HS-5 (cell line): Measurements from ENCODE around the gene SCIMP.
"Not testable (repeated sequence)": the region's sequence is repeated elsewhere in the genome, so short reads cannot be mapped to it uniquely, and the experiment has no call there.

ENCODE experiments used
- DNase-seq: peaks from one replicate; pipeline ENCODE4 v3.0.0-alpha.2; 2012; ENCODE audit warnings: low read depth

The SCIMP gene

DNA sequence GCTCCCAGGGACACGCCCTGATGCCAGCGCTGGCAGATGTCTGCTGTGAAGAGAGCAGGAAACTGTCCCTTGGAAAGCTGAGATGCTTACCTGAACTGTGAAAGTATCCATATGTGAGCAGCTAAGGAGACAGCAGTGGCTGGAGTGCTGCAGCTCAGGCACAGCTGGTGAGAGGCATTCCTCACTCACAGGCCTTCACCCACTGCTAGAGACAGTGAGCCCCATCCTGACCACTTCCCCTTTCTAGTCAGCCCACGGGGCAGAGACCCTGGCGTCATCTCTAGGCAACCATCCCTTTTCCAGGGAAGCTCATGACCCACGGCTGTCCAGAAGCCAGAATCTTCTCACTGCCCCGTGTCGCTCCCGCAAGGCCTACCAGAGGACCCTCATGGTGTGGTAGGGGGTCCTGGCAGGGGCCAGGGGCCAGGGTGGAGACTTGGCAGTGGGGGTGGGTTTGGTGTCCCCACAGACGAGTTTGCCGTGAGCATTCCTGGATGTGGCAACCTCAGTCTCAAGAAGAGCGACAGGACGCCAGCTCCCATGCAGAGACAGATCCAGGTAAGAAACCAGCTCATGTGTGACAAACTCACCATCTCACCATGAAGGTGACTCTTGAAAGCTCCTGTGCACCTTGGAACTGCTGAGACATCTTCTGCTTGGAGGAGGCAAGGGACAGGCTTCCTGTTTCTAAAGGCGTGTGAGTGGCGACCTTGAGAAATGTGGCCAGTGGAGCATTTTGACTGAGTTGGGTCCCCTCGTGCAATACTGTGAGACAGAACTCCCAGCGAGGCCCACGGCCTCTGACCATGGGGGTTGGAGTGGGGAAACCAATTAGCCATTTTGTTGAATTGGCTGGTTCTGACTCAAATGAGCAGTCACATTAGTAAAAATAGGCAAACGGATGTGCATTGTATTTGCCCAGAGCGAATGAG, at the start of gene SCIMP:
Gene SCIMP, minus strand, starts transcription at position 216 of the 932 bp plus-strand sequence. Its CDS starts 105 bp downstream, at position 111.
- no peak for DNase-seq

DNA sequence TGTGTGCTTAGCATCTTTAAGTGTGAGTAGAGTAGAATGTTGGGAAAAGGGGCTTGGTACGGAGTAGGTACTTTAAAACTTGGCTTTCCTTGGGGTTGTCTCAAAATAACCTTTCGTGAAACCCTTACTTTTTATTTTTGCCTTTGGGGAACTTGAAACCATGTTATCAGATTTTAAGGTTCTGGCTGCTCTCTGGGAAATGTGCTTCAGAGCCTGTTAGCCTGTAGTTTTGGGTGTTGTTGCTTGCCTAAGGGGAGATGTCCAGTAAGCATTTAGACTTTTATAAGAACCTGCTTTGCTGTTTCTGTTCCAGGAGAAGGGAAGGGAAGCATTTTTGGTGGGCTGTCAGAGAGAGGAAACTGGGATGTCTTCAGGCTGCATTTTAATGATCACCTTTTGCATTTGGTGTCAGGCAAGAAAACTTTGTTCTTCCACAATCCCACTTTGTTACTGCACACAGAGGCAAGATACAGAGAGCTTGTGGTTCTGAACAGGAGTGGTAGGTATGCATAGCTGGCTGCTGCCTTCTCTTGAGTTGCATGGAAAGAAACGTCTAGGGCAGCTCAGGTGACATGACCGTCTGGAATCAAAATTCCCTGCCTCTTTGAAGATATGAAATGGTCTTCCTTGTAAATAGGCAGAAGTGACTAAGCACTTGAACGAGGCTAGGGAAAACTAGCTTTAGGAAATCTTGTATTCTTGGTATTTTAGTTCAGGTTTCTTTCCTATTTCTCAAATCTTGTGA, 49.1 kb upstream of the SCIMP start:
- DNase-seq = no peak

DNA sequence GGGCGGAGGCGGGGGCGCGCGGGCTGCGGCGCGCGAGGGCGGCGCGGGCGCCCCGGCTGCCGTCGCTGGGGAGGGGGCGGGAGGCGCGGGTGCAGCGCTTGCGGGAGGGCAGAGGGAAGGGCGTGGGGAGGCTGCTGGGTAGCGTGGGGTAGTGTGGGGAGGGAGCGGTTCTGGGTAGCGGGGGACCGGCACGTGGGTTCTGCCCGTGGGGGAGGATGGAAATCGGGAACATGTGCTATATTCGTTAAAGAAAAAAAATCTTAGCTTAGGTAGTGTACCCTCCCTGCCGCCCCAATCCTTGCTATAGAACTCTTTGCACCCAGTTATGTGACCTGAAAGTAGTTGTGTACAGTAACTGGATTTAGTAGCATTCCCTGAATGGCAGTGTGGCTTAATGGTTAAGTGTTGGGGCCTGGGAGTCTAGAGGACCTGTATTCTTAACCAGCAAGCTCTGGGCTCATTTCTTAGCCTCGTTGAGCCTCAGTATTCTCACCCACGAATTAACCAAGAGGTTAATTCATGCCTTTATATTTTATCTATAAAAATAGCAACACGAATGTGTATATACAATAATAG, 48.1 kb upstream of the SCIMP start:
- DNase-seq = no peak

DNA sequence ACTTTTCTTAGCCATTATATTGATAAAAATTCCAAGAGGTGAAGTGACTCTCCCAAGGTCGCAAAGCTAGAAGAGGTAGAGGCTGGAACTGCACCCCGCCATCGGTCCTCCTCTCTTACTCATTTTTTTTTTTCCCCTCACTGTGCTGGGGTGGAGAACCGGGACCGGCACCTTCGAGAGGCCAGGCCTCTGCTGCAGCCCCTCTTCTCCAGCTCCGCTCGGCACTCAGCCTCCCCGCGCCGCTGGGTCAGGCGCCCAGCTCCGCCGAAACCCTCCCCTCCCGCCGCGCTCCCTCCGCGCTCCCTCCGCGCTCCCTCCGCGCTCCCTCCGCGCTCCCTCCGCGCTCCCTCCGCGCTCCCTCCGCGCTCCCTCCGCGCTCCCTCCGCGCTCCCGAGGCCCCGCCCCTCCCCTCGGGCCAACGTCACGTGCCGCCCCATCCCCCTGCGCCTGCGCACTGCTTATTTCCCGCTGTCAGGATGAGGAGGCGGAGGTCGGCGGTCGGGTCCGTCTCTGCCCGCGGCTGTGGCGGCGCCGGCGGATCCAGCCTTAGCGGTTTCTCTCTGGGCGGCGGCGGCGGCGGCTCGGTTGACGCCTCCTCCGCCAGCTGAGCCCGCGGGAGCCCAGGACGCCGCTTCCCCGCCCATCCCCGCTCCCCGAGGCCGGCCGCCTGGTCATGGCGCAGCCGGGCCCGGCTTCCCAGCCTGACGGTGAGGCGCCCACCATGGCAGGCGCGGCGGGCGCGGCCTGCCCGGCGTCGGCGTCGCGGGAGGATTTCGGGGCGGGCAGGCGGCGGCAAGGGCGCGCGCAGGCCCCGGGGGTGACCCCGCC, 47.4 kb upstream of the SCIMP start, which contains the start of gene RABEP1:
Gene RABEP1, plus strand, starts transcription at position 471 of the 828 bp plus-strand sequence. Its CDS starts 203 bp downstream, at position 674.
- peak; percentile 36 for DNase-seq

DNA sequence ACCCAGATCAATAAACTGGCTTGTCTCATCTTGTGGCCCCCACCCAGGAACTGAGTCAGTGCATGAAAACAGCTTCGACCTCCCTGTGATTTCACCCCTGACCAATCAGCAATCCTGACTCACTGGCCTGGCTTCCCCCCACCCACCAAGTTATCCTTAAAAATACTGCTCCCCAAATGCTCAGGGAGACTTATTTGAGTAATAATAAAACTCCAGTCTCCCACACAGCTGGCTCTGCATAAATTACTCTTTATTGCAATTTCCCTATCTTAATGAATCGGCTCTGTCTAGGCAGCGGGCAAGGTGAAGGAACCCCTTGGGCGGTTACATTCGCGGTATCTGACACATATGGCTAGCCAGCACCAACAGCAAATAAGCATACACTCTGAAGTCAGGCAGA, 37.7 kb upstream of the SCIMP start:
- DNase-seq = no peak

DNA sequence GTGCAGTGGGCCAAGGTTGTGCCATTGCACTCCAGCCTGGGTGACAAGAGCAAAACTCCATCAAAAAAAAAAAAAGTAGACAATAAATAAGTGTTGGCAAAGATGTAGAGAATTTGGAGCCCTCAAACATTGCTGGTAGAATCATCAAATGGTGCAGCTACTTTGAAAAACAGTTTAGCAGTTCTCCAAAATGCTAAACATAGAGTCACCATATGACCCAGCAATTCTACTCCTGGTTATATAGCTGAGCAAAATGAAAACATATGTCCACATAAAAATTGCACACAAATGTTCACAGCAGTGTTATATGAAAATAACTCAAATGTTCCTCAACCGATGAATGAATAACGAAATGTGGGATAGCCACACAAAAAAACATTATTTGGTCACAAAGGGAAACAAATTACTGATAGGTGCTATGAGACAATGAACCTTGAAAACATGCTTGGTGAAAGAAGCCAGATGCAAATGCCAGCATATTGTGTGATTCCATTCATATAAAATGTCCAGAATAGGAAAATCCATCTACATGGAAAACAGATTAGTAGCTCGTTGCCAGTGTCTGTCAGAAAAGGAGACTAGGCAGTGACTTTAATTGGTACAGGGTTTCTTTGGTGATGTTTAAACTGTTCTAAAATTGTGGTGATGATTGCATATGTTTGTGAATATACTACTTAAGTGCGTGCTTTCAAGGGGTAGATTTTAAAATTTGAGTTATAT, 34.7 kb upstream of the SCIMP start:
- DNase-seq = no peak

DNA sequence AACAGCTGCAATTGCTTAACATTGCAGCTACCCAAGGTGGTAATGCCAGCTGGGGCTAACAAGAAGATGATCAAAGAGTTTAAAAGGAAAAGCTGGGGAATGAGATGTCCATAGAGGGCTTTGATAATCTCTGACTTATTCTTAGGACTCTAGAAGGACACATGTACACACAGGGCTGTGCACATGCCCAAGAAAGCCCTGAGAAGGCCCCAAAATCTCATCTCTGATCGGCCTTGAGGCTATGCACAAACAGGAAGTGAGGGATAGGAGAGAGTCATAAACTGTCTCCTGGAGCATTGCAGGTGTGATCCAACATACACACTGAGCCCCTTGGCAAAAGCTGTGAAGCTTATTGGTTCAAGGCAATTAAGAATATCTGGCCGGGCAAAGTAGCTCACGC, 30.2 kb upstream of the SCIMP start:
- DNase-seq = no peak

DNA sequence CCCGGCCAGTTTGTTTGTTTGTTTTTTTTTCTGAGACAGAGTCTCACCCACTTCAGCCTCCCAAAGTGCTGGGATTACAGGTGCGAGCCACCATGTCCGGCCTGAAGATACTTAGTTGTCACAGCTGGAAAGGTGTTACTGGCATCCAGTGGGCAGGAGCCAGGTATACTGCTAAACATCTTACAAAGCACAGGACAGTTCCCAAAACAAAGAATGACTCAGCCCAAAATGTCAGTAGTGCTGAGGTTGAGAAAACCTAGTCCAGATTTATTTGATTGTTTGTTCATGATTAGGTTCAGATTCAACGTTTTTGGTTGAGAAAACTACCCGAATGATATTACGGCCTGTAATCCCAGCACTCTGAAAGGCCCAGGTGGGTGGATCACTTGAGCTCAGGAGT, 28.8 kb upstream of the SCIMP start:
- DNase-seq = no peak

DNA sequence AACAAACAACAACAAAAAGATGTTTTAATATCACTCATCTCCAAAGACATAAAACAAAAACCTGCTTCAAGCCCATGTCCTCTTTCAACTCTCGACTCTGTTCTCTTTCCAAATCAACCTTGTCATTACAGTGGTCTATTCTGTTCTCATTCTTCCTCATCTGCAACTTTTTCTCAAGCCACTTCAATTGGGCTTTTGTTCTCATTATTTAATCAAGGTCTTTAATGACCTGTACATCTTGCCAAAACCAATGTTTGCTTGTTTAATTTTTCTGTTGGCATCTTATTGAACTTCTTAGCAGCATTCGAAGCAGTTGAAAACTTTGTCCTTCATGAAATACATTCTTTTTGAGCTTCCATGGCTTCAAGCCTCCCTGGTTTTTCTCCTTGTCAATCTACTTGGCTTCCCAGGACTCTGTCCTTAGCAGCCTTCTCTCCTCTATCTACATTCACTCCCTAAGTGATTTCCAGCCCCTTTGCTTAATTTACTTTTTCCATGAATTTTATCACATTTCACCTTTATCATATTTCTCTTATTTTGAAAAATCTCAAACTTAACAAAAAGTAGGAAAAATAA, 27.8 kb upstream of the SCIMP start:
- no peak for DNase-seq

DNA sequence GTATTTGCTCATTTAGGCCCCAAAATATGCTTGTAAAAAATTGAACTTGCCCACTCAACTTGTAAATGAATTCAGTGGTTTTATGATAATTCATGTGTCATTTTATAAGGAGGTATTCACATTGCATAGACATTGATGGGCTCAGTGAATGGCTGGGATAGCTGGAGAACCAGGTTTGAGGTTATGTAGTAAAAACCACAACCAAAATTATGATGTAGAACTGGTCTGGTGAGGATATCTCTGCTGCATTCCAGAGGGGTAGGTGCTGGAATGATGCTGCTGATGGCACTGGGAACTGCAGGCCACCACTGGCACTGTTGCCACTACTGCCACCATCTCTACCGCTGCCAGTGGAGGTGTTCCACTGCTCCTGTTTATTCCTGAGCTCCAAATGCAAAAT, 25.9 kb upstream of the SCIMP start:
- no peak for DNase-seq

DNA sequence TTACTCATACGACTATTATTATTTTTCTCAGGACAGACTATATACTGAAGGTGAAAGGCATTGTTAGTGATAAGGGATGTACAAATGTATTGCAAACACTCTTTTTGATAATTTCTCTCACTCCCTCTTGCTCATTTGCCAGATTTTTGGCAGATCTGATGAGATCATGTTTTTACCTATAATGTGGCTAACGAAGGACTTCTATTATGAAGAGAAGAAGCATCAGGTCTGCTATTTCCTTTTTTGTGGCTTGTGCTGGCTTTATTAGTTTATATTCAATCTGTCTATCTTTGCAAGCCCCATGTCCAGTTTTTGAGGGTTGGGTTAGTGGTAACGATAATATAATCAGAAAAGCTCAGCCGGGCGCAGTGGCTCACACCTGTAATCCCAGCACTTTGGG, 22.5 kb upstream of the SCIMP start:
- no peak for DNase-seq

DNA sequence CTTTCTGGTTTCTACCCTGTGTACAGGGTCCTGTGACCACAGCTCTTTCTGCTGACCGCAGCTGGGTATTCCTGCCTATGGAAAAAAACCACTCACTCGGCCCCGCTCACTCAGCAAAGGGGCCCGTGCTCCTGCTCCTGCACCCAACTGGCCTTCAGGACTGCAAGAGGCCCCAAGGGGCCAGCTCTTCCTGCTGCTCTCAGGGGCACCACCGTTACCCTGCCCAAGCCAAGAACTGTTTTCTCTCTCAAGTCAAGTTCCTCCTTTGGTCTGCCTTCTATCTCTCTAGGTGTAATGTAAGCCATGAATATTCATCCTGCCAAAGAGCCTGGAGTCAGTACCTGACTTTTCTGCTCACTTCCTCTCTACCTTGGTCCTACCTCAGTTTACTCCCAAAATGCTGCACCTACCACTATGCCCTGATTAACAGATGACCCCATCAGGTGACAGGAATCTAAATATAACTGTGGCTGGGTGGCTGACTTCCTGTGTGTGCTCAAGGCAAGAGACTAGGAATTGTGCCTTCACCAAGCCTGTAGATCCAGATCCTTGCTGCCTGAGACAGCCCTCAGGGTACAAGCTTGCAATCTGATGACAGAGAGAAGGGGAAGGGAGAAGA, 20.4 kb upstream of the SCIMP start:
- DNase-seq = no peak

DNA sequence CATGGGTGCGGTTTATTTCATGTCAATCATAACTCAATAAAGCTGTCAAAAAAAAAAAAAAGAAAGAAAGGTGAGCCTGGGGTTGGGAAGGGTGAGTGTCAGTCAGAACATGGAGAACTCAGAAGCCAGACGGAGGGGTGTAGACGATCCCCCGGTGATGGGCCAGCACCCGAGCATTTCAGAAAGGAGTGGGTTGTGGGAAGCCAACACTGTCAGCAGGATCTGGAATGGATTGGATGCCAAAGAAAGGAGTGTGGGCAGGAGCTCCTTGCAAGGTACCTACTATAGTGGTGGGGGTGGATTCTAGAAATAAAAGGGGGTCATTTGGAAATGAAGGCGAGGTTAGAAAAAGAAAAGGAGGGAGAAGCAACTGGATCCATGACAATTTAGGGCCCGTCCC, 19.8 kb upstream of the SCIMP start:
- no peak for DNase-seq

DNA sequence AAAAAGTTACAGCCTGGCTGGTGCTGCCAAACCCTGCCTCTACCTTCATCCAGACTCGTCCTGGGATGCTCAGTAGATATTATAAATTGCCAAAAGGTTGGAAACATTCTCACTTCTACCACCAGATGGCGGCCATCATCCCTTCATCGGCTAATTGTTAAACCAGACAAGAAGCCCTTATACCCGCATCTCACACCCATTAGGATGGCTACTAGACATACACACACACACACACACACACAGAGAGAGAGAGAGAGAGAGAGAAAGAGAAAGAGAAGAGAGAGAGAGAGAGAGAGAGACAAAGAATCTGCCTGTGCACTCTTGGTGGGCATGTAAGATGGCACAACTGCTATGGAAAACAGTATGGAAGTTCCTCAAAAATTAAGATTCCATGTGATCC, 15.0 kb upstream of the SCIMP start:
- peak; percentile 46 for DNase-seq

DNA sequence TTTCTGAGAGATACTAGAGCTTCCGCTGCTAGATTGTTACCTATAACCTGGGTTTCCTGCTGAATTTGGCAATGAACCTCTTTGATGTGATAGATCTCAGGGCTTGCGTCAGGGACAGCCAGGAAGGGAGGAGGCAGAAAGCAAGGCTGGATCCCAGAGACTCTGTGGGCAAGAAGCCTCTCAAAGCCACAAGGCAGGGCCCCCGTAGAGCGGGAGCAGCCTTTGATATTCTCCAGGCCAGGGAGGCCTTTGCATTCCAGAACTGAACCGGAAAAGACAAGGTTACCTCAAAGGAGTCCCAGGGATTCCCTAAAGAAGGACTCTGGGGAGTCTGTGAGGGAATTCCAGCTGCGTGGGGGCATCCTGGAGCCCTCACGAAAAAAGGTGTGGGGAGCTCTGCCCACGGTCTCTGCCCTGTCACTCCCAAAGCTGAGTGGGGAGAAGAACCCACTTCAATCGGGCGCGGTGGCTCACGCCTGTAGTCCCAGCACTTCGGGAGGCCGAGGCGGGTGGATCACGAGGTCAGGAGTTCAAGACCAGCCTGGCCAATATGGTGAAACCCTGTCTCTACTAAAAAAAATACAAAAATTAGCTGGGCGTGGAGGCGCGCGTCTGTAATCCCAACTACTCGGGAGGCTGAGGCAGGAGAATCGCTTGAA, 14.3 kb upstream of the SCIMP start:
- DNase-seq = no peak

DNA sequence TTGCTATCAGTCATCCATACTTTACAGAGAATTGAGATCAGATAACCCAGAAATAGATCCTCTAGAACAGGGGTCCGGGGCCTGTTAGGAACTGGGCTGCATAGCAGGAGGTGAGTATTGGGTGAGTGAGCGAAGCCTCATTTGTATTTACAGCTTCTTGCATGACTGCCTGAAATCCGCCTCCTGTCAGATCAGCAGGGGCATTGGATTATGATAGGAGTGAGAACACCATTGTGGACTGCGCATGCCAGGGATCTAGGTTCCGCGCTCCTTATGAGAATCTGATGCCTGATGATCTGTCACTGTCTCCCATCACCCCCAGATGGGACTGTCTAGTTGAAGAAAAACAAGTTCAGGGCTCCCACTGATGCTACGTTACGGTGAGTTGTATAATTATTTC, 13.0 kb upstream of the SCIMP start:
- no peak for DNase-seq

DNA sequence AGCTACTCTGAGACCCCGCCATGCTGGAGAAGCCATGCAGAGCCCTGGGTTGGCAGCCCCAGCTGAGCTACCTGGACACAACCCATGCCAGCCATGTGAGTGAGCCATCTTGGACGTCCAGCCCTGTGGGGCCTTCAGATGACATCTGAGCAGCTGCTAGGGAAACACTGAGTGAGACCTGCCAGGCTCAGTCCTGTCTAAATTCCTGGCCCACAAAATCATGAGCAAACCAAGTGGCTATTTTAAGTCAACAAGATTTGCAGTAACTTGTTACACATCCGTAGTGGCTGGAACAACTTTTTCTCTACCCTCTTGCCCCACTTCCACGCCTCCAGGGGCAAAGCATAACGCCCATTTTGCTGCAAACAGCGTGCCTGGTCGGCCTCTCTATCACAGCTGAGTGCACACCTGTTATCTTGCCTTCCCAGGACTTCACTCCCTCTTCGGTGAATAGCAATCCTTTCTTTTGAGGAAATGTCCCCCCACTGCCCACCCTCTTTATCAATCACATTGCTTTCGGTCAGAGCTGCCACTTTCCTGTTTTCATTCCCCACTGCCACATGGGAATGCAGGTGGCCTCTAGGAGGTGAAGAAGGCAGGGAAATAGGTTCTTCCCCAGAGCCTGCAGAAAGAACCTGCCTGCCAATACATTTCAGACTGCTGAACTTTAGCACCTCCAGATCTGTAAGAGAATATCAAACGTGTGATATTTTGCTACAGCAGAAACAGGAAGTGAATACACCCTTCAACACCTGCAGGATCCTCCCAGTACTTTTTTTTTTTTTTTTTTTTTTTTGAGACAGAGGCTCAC, 7.4 kb upstream of the SCIMP start:
- DNase-seq = no peak

DNA sequence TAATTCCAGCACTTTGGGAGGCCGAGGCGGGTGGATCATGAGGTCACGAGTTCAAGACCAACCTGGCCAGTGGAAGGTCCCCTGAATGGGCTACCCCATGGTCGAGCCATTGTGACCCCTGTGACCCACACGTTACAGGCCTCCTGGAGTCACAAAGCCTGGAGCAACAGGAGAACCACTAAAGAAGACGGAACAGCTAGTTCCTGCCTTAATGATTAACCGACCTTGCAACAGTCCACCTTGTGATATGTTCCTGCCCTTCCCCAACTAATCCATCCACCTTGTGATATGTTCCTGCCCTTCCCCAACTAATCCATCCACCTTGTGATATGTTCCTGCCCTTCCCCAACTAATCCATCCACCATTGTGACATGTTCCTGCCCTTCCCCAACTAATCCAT, 5.1 kb upstream of the SCIMP start:
- not testable (repeated sequence) for DNase-seq

DNA sequence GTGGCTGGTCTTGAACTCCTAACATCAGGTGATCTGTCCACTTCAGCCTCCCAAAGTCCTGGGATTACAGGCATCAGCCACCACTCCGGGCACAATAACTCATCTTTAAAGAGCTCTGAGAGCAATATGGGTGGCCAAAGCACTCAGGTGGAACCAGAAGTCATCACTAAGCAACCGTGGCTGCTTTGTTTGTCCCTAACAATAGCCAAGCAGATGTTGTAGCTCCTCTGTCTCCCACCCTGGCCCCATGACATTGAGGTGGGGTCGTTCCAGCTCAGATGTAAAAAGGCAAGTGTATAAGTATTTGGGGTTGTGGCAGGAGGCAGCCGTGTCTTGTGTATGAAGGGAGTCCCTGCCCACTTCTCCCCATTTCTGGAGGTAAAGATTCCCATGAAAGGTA, 3.7 kb upstream of the SCIMP start:
- no peak for DNase-seq
